ENCODE results near the gene CNKSR3.

The CNKSR3 gene

GRCh38 chr6:154479351-154479769, 31.1 kb downstream of the CNKSR3 start:
- DNase-seq (ENCODE audit: low spot score), result no peak

- no peak for DNase-seq (ENCODE audit: low spot score)
Observed at GRCh38 chr6:154478701-154479060, 31.8 kb downstream of the CNKSR3 start.

GRCh38 chr6:154478021-154478700, 32.3 kb downstream of the CNKSR3 start:
- no peak for DNase-seq (ENCODE audit: low spot score)

GRCh38 chr6:154476494-154476893, 34.0 kb downstream of the CNKSR3 start:
- no peak for DNase-seq (ENCODE audit: low spot score)

GRCh38 chr6:154474648-154475428, 35.6 kb downstream of the CNKSR3 start:
- no peak for DNase-seq (ENCODE audit: low spot score)

- DNase-seq (ENCODE audit: low spot score), result no peak
Observed at GRCh38 chr6:154473324-154473723, 37.2 kb downstream of the CNKSR3 start.

- no peak for DNase-seq (ENCODE audit: low spot score)
Observed at GRCh38 chr6:154471609-154472362, 38.7 kb downstream of the CNKSR3 start.

- DNase-seq (ENCODE audit: low spot score), result no peak
Observed at GRCh38 chr6:154469306-154469935, 41.1 kb downstream of the CNKSR3 start.

GRCh38 chr6:154468760-154469159, 41.7 kb downstream of the CNKSR3 start:
- DNase-seq (ENCODE audit: low spot score), result no peak

GRCh38 chr6:154466971-154467679, 43.4 kb downstream of the CNKSR3 start:
- DNase-seq (ENCODE audit: low spot score), result no peak

GRCh38 chr6:154466139-154466538, 44.3 kb downstream of the CNKSR3 start:
- no peak for DNase-seq (ENCODE audit: low spot score)

GRCh38 chr6:154463573-154464419, 46.7 kb downstream of the CNKSR3 start:
- no peak for DNase-seq (ENCODE audit: low spot score)

- no peak for DNase-seq (ENCODE audit: low spot score)
Observed at GRCh38 chr6:154462425-154462824, 48.1 kb downstream of the CNKSR3 start.

- DNase-seq (ENCODE audit: low spot score), result no peak
Observed at GRCh38 chr6:154461348-154461747, 49.1 kb downstream of the CNKSR3 start.

GRCh38 chr6:154460306-154461071, 50.0 kb downstream of the CNKSR3 start:
- no peak for DNase-seq (ENCODE audit: low spot score)

- no peak for DNase-seq (ENCODE audit: low spot score)
Observed at GRCh38 chr6:154459513-154459912, 51.0 kb downstream of the CNKSR3 start.

- DNase-seq (ENCODE audit: low spot score), result no peak
Observed at GRCh38 chr6:154458565-154459470, 51.7 kb downstream of the CNKSR3 start.

- no peak for DNase-seq (ENCODE audit: low spot score)
Observed at GRCh38 chr6:154457881-154458284, 52.6 kb downstream of the CNKSR3 start.
